GM21526 (cell line): ENCODE results near the gene SUGP1.

Source experiments
- ATAC-seq: cut with Tn5 transposase; IDR thresholded peaks from one replicate; pipeline ENCODE4 v1.9.1; 2021; ENCODE audit warnings: moderate library complexity; ENCODE audit not compliant: unreplicated experiment, low FRiP score

The SUGP1 gene

GRCh38 chr19:19236173-19236572 is 84.1 kb downstream of the SUGP1 start:
- ATAC-seq = no peak

GRCh38 chr19:19234220-19234816 is 86.0 kb downstream of the SUGP1 start:
- no peak for ATAC-seq

GRCh38 chr19:19232261-19232721 is 88.0 kb downstream of the SUGP1 start:
- no peak for ATAC-seq

DNA sequence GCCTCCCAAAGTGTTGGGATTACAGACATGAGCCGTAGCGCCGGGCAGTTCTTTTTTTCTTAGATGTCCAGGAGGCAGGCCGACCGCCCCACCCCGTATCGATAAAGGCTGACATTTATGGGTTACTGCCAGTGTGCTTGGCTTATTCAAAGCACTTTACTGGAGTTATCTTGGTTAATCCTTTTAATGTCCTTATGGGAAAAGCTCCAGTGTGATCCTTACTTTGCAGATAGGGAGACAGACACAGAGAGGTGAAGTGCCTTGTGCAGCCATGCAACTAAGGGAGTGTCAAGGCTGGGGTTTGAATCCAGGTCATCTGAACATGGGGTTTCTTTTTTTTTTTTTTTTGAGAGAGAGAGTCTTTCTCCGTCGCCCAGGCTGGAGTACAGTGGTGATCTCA is 89.3 kb downstream of the SUGP1 start:
- no peak for ATAC-seq

DNA sequence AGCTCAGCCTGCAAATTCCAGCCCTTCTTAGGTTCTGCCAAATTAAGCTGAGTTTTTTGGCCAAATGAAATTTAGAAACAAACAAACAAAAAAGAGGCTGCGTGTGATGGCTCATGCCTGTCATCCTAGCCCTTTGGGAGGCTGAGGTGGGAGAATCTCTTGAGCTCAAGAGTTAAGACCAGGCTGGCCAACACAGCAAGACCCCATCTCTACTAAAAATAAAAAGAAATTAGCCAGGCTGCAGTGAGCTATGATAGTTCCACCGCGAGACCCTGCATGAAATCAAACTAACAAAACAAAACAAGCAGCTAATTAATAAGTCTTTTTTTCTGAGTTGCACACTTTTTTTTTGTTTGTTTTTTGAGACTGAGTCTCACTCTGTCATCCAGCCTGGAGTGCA is 90.6 kb downstream of the SUGP1 start:
- ATAC-seq = no peak

DNA sequence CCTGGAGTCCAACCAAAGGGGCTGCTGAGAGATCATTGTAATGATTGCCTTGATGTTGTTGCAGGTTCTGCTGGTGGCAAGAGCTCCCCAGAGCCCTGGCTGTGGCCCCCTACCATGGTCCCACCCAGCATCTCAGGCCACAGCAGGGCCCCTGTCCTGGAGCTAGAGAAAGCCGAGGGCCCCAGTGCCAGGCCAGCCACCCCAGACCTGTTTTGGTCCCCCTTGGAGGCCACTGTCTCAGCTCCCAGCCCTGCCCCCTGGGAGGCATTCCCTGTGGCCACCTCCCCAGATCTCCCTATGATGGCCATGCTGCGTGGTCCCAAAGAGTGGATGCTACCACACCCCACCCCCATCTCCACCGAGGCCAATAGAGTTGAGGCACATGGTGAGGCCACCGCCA is 93.1 kb downstream of the SUGP1 start:
- ATAC-seq = no peak

GRCh38 chr19:19226663-19227062 is 93.6 kb downstream of the SUGP1 start:
- no peak for ATAC-seq

DNA sequence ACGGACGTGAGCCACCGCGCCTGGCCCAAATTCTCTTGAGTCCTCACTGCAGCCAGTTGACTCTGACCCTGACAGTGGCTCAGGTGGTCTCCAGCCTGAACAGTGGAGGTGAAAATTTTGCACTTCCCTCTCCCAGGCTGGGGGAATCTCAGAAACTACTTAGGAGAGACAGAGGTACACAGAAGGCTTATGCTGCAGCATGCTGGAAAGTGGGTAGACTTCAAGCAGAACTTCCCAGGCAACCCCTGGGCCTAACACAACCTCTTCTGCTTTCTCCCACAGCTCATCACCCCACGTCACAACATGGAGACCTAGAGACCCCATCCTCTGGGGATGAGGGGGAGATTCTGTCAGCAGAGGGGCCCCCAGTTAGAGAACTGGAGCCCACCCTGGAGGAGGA is 94.1 kb downstream of the SUGP1 start:
- no peak for ATAC-seq
